IgD-negative memory B cell (primary cell): ENCODE measurements around the gene PPP1R18. TPM values are rescaled to one million over a fixed set of nuclear protein-coding genes. Genes with fewer than 3 reads are reported as not detected.

Experiments
- H3K27ac Mint-ChIP-seq, 3 donors: one replicate each; pipeline ENCODE4 v1.8.0; 2020 to 2022; ENCODE audit warnings: mild to moderate bottlenecking in 3 of 3, mixed read lengths in 3 of 3, moderate library complexity in 1 of 3
- H3K27me3 Mint-ChIP-seq: one replicate; pipeline ENCODE4 v1.8.0; 2021; ENCODE audit warnings: mixed read lengths
- H3K36me3 Mint-ChIP-seq: one replicate; pipeline ENCODE4 v1.8.0; 2020; ENCODE audit warnings: mild to moderate bottlenecking, mixed read lengths
- H3K4me1 Mint-ChIP-seq, 3 donors: one replicate each; pipeline ENCODE4 v1.8.0; 2020 to 2022; ENCODE audit warnings: mixed read lengths in 3 of 3, mild to moderate bottlenecking in 1 of 3
- H3K4me3 Mint-ChIP-seq, 4 donors: one replicate each; pipeline ENCODE4 v1.8.0; 2020 to 2022; ENCODE audit warnings: mild to moderate bottlenecking in 4 of 4, mixed read lengths in 4 of 4, moderate library complexity in 3 of 4
- H3K9me3 Mint-ChIP-seq, 3 donors: one replicate each; pipeline ENCODE4 v1.8.0; 2020 to 2021; ENCODE audit warnings: mixed read lengths in 3 of 3, mild to moderate bottlenecking in 1 of 3
- polyA plus RNA-seq: library from polyadenylated mRNA; unstranded; fragments of 300-500 nt; fragmentation: Illumina TruSeq; gene quantifications from one replicate; pipeline ENCODE4 v1.2.3, GENCODE V29; 2021

The PPP1R18 gene
- polyA plus RNA-seq, 1 donor from 2014 or later = 91.7 TPM

GRCh38 chr6:30687659-30688431, 1.4 kb upstream of the PPP1R18 start:
- Mint-ChIP-seq H3K36me3 (peaks cover 5% of the 10 kb centered on the region), H3K4me1 (peaks cover 33 to 38% (median 36%) of the 10 kb centered on the region in 3 donors), H3K4me3 (peak overlapping the region; percentile 99 to 100 (median 100)), H3K27me3 (no peaks in the 10 kb centered on the region), H3K27ac (peak overlapping the region; percentile 98 to 100 (median 98)), H3K9me3 (peaks cover 0 to 1% (median 0%) of the 10 kb centered on the region in 3 donors)

DNA sequence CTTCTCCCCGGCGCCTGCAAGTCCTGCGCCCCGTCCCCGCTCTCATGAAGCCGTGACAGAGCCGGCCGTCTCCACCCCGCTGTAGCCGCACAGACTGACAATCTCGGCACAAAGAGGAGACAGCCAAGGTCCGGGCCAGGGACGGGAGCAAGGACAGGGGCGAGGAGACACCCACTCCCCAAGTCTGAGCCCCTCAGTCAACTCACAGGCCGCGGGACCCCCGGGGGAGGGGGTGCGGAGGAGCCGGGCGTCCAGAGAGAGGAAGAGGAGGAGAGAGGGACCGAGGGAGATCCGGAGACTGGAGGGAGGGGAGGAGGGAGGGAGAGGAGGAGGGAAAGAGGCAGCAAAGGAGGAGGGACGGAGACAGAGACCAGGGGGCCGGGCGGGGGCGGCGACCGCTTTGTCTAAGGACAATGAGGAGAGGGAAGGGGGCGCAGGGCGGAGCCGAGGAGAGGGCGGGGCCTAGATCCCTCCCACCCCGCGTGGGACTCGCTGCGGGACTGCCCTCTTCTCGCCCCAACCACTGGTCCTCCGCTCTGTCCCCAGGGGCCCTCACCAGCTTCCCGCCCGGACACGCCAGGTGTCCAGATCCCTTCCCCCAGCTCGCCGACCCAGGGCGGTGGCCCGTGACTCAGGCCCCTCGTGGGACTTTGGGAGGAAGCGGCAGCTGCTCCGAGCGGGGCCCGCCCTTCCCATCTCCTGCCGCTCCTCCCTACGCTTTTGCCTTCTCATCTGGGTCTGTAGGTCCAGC, 638 bp upstream of the PPP1R18 start:
- peaks cover 34 to 44% (median 36%) of the 10 kb centered on the region in 3 donors for H3K4me1 Mint-ChIP-seq
- no peaks in the 10 kb centered on the region for H3K27me3 Mint-ChIP-seq
- peak overlapping the region; percentile 98 to 100 (median 98) for H3K27ac Mint-ChIP-seq
- peaks cover 9% of the 10 kb centered on the region for H3K36me3 Mint-ChIP-seq
- peaks cover 0 to 1% (median 0%) of the 10 kb centered on the region in 3 donors for H3K9me3 Mint-ChIP-seq
- H3K4me3 Mint-ChIP-seq = peak overlapping the region; percentile 99 to 100 (median 100)

DNA sequence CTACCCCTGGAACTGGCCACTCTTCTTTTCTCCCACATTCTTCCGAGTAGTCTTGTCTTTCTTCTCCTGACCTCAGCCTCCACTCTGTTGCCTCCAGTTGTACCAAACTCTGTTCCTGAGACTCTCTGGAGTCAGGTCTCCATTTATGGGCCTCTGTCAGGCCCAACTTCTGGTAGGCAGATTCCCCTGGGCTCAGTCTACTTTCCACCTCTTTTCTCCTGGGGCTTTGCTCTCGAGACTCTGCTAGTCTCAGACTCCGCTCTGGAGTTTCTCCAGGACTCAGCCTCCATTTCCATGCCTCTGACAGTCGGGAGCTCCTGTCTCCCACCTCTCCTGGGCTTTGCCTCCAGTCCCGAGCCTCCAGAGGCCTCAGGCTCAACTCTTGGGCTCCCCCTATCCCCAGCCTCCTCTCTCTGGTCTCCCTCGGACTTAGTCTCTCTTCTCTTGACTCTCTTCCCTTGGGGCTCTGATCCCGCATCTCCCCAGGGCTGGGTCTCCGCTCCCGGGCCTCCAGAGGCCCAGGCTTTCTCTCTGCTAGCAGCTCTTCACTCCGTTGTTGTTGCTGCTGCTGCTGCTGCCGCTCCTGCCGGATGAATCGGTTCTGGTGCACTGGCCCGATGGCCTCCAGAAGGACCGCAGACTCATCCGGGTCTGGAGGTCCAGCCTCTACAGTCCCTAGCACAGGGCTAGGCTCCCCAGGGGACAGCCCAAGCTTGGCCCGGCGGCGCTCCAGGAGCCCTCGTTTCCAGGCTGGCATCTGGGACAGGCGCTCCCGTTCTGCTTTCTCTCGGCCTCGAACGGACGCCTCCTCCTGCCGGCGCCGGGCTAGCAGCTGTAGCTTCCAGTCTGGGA, 1.1 kb downstream of the PPP1R18 start:
- Mint-ChIP-seq H3K27ac (peak overlapping the region; percentile 71 to 100 (median 98)), H3K36me3 (peaks cover 10% of the 10 kb centered on the region), H3K4me3 (peak overlapping the region; percentile 99 to 100 (median 100)), H3K4me1 (peaks cover 30 to 46% (median 33%) of the 10 kb centered on the region in 3 donors), H3K9me3 (peaks cover 0 to 1% (median 0%) of the 10 kb centered on the region in 3 donors), H3K27me3 (no peaks in the 10 kb centered on the region)

GRCh38 chr6:30684386-30685156, 1.9 kb downstream of the PPP1R18 start:
- H3K4me1 Mint-ChIP-seq = peaks cover 29 to 46% (median 31%) of the 10 kb centered on the region in 3 donors
- peaks cover 12% of the 10 kb centered on the region for H3K36me3 Mint-ChIP-seq
- peak overlapping the region; percentile 98 to 100 (median 98) for H3K27ac Mint-ChIP-seq
- peaks cover 0 to 1% (median 0%) of the 10 kb centered on the region in 3 donors for H3K9me3 Mint-ChIP-seq
- peak overlapping the region; percentile 99 to 100 (median 100) for H3K4me3 Mint-ChIP-seq
- H3K27me3 Mint-ChIP-seq = no peaks in the 10 kb centered on the region

GRCh38 chr6:30683980-30684338, 2.5 kb downstream of the PPP1R18 start:
- peaks cover 14% of the 10 kb centered on the region for H3K36me3 Mint-ChIP-seq
- peaks cover 27 to 46% (median 29%) of the 10 kb centered on the region in 3 donors for H3K4me1 Mint-ChIP-seq
- H3K9me3 Mint-ChIP-seq = peaks cover 0 to 1% (median 0%) of the 10 kb centered on the region in 3 donors
- H3K27ac Mint-ChIP-seq = peak overlapping the region; percentile 98 to 100 (median 98)
- no peaks in the 10 kb centered on the region for H3K27me3 Mint-ChIP-seq
- H3K4me3 Mint-ChIP-seq = peak overlapping the region; percentile 99 to 100 (median 100)

- Mint-ChIP-seq H3K36me3 (peaks cover 15% of the 10 kb centered on the region), H3K27me3 (no peaks in the 10 kb centered on the region), H3K4me3 (peak overlapping the region; percentile 99 to 100 (median 100)), H3K4me1 (peaks cover 24 to 43% (median 25%) of the 10 kb centered on the region in 3 donors), H3K9me3 (peaks cover 0 to 1% (median 0%) of the 10 kb centered on the region in 3 donors), H3K27ac (peak overlapping the region; percentile 98 to 100 (median 98))
Observed at GRCh38 chr6:30683183-30683979, 3.1 kb downstream of the PPP1R18 start.

DNA sequence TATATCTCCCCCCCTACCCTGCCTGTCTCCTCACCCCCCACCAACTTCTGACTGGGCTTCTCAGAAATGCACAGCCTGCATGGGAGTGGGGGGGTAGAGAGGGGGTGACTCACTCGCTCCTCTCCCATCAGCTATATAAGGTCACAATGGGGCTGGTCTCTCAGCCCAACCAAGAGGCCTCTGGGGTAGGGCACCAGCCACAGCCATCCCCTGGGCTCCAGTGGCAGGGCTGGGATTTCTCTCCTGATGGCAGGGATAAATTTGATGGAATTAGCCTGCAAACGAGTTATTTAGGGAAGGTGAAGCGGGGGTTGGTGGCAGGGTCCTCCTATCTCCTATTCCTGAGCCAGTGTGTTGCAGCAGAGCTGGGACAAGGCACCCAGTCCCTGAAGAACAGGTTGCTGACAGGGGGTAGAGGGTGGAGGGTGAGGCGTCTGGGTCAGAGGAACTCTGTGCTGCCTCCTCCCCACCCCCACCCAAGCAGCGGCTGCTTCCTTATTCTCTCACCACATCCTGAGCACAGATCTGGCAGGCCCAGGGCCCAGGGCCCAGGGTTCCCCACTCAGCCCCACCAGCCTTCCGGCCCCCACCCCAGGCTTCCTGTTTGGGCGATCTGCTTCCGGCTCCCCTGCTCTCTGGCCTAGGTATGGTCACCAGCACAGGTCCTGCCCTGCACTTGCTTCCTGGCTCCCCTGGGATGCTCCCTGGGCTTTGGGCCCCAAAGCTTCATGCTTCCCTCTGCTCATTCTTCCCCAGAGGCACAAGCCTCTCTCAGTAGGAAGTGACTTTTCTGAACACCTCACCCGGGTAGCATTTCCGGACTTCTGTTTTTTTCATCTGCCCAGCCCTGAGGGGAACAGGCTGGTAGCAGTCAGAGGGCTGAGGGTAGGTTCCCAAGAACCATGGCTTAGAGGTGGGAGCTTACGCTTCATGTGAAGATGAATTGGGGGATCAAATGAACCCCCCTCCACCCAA, 4.0 kb downstream of the PPP1R18 start:
- no peaks in the 10 kb centered on the region for H3K27me3 Mint-ChIP-seq
- peak overlapping the region; percentile 98 to 100 (median 98) for H3K27ac Mint-ChIP-seq
- peaks cover 19 to 38% (median 19%) of the 10 kb centered on the region in 3 donors for H3K4me1 Mint-ChIP-seq
- H3K9me3 Mint-ChIP-seq = peaks cover 0 to 1% (median 0%) of the 10 kb centered on the region in 3 donors
- H3K36me3 Mint-ChIP-seq = peaks cover 13% of the 10 kb centered on the region
- peak overlapping the region; percentile 99 to 100 (median 100) for H3K4me3 Mint-ChIP-seq

DNA sequence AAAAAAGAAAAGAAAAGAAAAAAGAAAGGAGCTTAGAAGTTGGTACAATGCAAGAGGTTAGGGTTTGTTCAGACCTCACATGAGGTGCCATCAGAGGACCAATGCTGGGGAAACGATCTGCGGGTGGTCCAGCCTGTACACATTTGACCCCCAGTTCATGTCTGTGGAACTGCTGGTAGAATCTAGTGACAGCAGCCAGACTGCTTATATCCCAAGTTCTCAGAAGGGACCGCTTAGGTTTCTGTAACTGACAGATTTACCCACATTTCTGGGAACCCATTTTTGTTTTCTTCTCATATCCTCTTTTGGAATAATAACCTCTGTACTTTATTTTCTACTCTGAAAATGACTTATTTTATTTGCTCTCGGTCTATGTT, 4.7 kb downstream of the PPP1R18 start:
- peaks cover 14% of the 10 kb centered on the region for H3K36me3 Mint-ChIP-seq
- H3K27ac Mint-ChIP-seq = peak overlapping the region; percentile 98 to 100 (median 98)
- H3K27me3 Mint-ChIP-seq = no peaks in the 10 kb centered on the region
- peaks cover 19 to 38% (median 19%) of the 10 kb centered on the region in 3 donors for H3K4me1 Mint-ChIP-seq
- peaks cover 0 to 1% (median 0%) of the 10 kb centered on the region in 3 donors for H3K9me3 Mint-ChIP-seq
- H3K4me3 Mint-ChIP-seq = peak overlapping the region; percentile 99 to 100 (median 100)

- peak overlapping the region; percentile 98 to 100 (median 98) for H3K27ac Mint-ChIP-seq
- H3K4me3 Mint-ChIP-seq = peak overlapping the region; percentile 99 to 100 (median 100)
- no peaks in the 10 kb centered on the region for H3K9me3 Mint-ChIP-seq
- H3K36me3 Mint-ChIP-seq = peaks cover 16% of the 10 kb centered on the region
- no peaks in the 10 kb centered on the region for H3K27me3 Mint-ChIP-seq
- H3K4me1 Mint-ChIP-seq = peaks cover 23 to 43% (median 23%) of the 10 kb centered on the region in 3 donors
Observed at GRCh38 chr6:30679765-30680535, 6.5 kb downstream of the PPP1R18 start.

DNA sequence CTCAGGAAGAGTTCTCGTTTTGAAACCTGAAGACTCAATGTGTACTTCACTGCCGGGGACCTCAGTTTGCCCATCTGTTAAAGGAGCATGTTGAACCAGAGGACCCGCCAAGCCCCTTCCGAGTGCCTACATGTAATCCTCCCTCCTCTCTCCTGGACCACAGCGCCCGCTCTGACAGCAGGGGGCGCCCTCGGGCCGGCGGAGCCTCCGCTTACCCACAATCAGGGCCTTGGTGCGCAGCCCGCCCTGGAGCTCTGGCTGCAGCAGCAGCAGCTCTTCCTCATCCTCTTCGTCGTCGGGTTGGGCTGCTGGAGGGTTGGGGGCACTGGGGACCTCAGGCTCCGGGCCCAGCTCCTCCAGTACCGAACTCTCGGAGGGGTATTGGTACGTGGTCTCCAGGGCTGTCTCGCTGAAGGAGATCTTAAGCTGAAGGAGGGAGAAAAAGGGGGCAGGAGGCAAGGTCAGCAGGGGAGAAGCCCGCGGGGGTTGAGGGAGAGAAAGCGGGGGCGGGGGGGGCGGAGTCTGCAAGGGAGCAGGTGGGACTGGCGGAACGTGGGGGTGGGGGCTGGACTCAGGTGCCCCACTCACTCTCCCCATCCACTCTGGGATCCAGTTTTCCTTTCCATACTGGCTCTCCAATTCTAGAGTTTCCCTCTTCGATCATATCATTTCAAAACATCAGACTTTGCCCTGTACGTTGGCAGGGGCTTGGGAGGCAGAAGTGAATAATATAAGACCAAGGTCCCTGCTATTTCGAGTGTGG, 7.3 kb downstream of the PPP1R18 start:
- Mint-ChIP-seq H3K27ac (peak overlapping the region; percentile 57 to 100 (median 98)), H3K4me1 (peaks cover 23 to 43% (median 25%) of the 10 kb centered on the region in 3 donors), H3K27me3 (no peaks in the 10 kb centered on the region), H3K4me3 (peak overlapping the region; percentile 99 to 100 (median 100)), H3K36me3 (peaks cover 15% of the 10 kb centered on the region), H3K9me3 (no peaks in the 10 kb centered on the region)

- peaks cover 9% of the 10 kb centered on the region for H3K36me3 Mint-ChIP-seq
- peak overlapping the region in 1 of 4 donors; percentile 68 for H3K4me3 Mint-ChIP-seq
- no peaks in the 10 kb centered on the region for H3K9me3 Mint-ChIP-seq
- peaks cover 26 to 38% (median 29%) of the 10 kb centered on the region in 3 donors for H3K4me1 Mint-ChIP-seq
- peak overlapping the region; percentile 46 to 71 (median 56) for H3K27ac Mint-ChIP-seq
- peaks cover 2% of the 10 kb centered on the region for H3K27me3 Mint-ChIP-seq
Observed at GRCh38 chr6:30676660-30677285, 9.7 kb downstream of the PPP1R18 start.
